Neural cell (in vitro differentiated cells): Measurements from ENCODE around the gene SHB. TPM values are rescaled to one million over a fixed set of nuclear protein-coding genes. Genes with fewer than 3 reads are reported as not detected.

Experiments
- H2AFZ ChIP-seq: fragments of 200-600, 300-800 bp; sonication (generic), shearing (Covaris generic); 2 replicates; pipeline ENCODE4 v1.6.0; 2014; ENCODE audit warnings: low read depth, mild to moderate bottlenecking, antibody characterized with exemption, low read length, moderate library complexity
- H3F3A ChIP-seq: fragments of 200-600 bp; shearing (Covaris generic); 2 replicates; pipeline ENCODE4 v1.6.1; 2016; ENCODE audit warnings: mild to moderate bottlenecking, moderate library complexity, mixed read lengths, antibody characterized with exemption, low read length; ENCODE audit not compliant: insufficient read depth, poor library complexity, severe bottlenecking
- H3K27ac ChIP-seq: fragments of 200-600, 300-800 bp; sonication (generic), shearing (Covaris generic); 2 replicates; pipeline ENCODE4 v1.5.1; 2014; ENCODE audit warnings: mild to moderate bottlenecking, low read length, moderate library complexity
- H3K27me3 ChIP-seq: fragments of 300-800, 200-600 bp; sonication (generic), shearing (Covaris generic); 2 replicates; pipeline ENCODE4 v1.6.0; 2014; ENCODE audit warnings: mild to moderate bottlenecking, low read depth, low read length, moderate library complexity; ENCODE audit not compliant: insufficient read depth
- H3K36me3 ChIP-seq: fragments of 300-800, 200-600 bp; sonication (generic), shearing (Covaris generic); 2 replicates; pipeline ENCODE4 v1.5.1; 2014; ENCODE audit warnings: mild to moderate bottlenecking, antibody characterized with exemption, low read length, moderate library complexity; ENCODE audit not compliant: insufficient read depth
- H3K4me2 ChIP-seq: fragments of 300-800, 200-600 bp; sonication (generic), shearing (Covaris generic); 2 replicates; pipeline ENCODE4 v1.6.0; 2014; ENCODE audit warnings: mild to moderate bottlenecking, low read length
- H3K4me3 ChIP-seq: fragments of 300-800, 200-600 bp; sonication (generic), shearing (Covaris generic); 2 replicates; pipeline ENCODE4 v1.5.1; 2014; ENCODE audit warnings: mild to moderate bottlenecking, low read length, moderate library complexity
- H3K79me2 ChIP-seq: fragments of 200-600 bp; shearing (Covaris generic); replicated peaks from 2 replicates; pipeline ENCODE4 v1.6.0; 2014; ENCODE audit warnings: mild to moderate bottlenecking, low read length, moderate library complexity; ENCODE audit not compliant: insufficient read depth
- H3K9ac ChIP-seq: fragments of 300-800, 200-600 bp; sonication (generic), shearing (Covaris generic); 2 replicates; pipeline ENCODE4 v1.6.1; 2016; ENCODE audit warnings: mild to moderate bottlenecking, low read length, mixed read lengths
- H3K9me2 ChIP-seq: fragments of 200-600 bp; shearing (Covaris generic); 2 replicates; pipeline ENCODE4 v1.6.1; 2016; ENCODE audit warnings: mild to moderate bottlenecking, low read length, mixed read lengths; ENCODE audit not compliant: insufficient read depth
- H3K9me3 ChIP-seq: fragments of 200-600, 300-800 bp; sonication (generic), shearing (Covaris generic); 2 replicates; pipeline ENCODE4 v1.6.1; 2016; ENCODE audit warnings: mild to moderate bottlenecking, mixed run types, low read length, moderate library complexity, mixed read lengths
- H4K20me1 ChIP-seq: fragments of 200-600 bp; shearing (Covaris generic); 2 replicates; pipeline ENCODE4 v1.6.1; 2016; ENCODE audit warnings: mild to moderate bottlenecking, mixed run types; ENCODE audit not compliant: insufficient read depth
- EP300 ChIP-seq: fragments of 450-650 bp; conservative IDR thresholded peaks from 2 replicates; pipeline ENCODE4 v1.6.1; 2014; ENCODE audit warnings: antibody characterized with exemption, mild to moderate bottlenecking, moderate library complexity; ENCODE audit not compliant: poor library complexity, severe bottlenecking
- EZH2 ChIP-seq: fragments of 200-600, 300-800 bp; shearing (Covaris generic), sonication (generic); IDR thresholded peaks from 2 replicates; pipeline ENCODE4 v1.6.1; 2014; ENCODE audit warnings: antibody characterized with exemption, low read length, borderline replicate concordance, mild to moderate bottlenecking; ENCODE audit not compliant: insufficient read depth, poor library complexity, severe bottlenecking
- MXI1 ChIP-seq: fragments of 450-650 bp; conservative IDR thresholded peaks from 2 replicates; pipeline ENCODE4 v1.6.1; 2014; ENCODE audit warnings: antibody characterized with exemption, mild to moderate bottlenecking; ENCODE audit not compliant: poor library complexity, severe bottlenecking
- POLR2AphosphoS5 ChIP-seq: IDR thresholded peaks from 2 replicates; pipeline ENCODE4 v1.6.1; 2012
- RAD21 ChIP-seq: fragments of 450-650 bp; conservative IDR thresholded peaks from 2 replicates; pipeline ENCODE4 v1.6.1; 2014; ENCODE audit warnings: antibody characterized with exemption, mild to moderate bottlenecking, moderate library complexity
- REST ChIP-seq: IDR thresholded peaks from 2 replicates; pipeline ENCODE4 v1.6.1; 2012; ENCODE audit warnings: borderline replicate concordance
- SMC3 ChIP-seq: fragments of 450-650 bp; conservative IDR thresholded peaks from 2 replicates; pipeline ENCODE4 v1.6.1; 2014; ENCODE audit warnings: antibody characterized with exemption, mild to moderate bottlenecking, moderate library complexity; ENCODE audit not compliant: poor library complexity
- TAF1 ChIP-seq: IDR thresholded peaks from 2 replicates; pipeline ENCODE4 v1.6.1; 2012; ENCODE audit warnings: low read depth
- polyA plus RNA-seq: library from polyadenylated mRNA; depleted of rRNA; stranded (reverse); fragments of >200 nt; gene quantifications from 2 replicates; pipeline ENCODE4 v1.2.3, GENCODE V29; 2014
- TF ChIP-seq, protein P1 (sequence below): fragments of 450-650 bp; IDR thresholded peaks from 2 replicates; pipeline ENCODE4 v1.5.1; 2014; ENCODE audit warnings: antibody characterized with exemption, mild to moderate bottlenecking, moderate library complexity; ENCODE audit not compliant: poor library complexity, severe bottlenecking

Gene SHB
- polyA plus RNA-seq, 1 donor from 2014 or later, result 17.5 TPM

GRCh38 chr9:37978481-37978864, 90.6 kb downstream of the SHB start:
- TF ChIP-seq, protein P1, sequence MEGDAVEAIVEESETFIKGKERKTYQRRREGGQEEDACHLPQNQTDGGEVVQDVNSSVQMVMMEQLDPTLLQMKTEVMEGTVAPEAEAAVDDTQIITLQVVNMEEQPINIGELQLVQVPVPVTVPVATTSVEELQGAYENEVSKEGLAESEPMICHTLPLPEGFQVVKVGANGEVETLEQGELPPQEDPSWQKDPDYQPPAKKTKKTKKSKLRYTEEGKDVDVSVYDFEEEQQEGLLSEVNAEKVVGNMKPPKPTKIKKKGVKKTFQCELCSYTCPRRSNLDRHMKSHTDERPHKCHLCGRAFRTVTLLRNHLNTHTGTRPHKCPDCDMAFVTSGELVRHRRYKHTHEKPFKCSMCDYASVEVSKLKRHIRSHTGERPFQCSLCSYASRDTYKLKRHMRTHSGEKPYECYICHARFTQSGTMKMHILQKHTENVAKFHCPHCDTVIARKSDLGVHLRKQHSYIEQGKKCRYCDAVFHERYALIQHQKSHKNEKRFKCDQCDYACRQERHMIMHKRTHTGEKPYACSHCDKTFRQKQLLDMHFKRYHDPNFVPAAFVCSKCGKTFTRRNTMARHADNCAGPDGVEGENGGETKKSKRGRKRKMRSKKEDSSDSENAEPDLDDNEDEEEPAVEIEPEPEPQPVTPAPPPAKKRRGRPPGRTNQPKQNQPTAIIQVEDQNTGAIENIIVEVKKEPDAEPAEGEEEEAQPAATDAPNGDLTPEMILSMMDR, result no peak
- no peak for TF ChIP-seq EP300
- TF ChIP-seq MXI1, result no peak
- no peak for TF ChIP-seq POLR2AphosphoS5
- TF ChIP-seq EZH2, result no peak
- no peak for TF ChIP-seq SMC3
- TF ChIP-seq TAF1, result no peak
- TF ChIP-seq RAD21, result no peak
- no peak for TF ChIP-seq REST
- no peak overlapping the region for H3K27ac ChIP-seq
- peaks cover 17% of the 10 kb centered on the region for H3K79me2 ChIP-seq
- H3K9me3 ChIP-seq, result no peaks in the 10 kb centered on the region
- no peaks in the 10 kb centered on the region for H3K36me3 ChIP-seq
- no peaks in the 10 kb centered on the region for H3F3A ChIP-seq
- H3K4me3 ChIP-seq, result no peak overlapping the region
- no peak overlapping the region for H3K4me2 ChIP-seq
- H3K9ac ChIP-seq, result no peak overlapping the region
- no peaks in the 10 kb centered on the region for H3K27me3 ChIP-seq
- no peaks in the 10 kb centered on the region for H3K9me2 ChIP-seq
- no peaks in the 10 kb centered on the region for H4K20me1 ChIP-seq
- no peak overlapping the region for H2AFZ ChIP-seq

- H3K27ac ChIP-seq, result no peak overlapping the region
- no peaks in the 10 kb centered on the region for H3F3A ChIP-seq
- no peaks in the 10 kb centered on the region for H3K36me3 ChIP-seq
- TF ChIP-seq TAF1, result no peak
- no peaks in the 10 kb centered on the region for H4K20me1 ChIP-seq
- H2AFZ ChIP-seq, result no peak overlapping the region
- no peak overlapping the region for H3K9ac ChIP-seq
- peaks cover 14% of the 10 kb centered on the region for H3K79me2 ChIP-seq
- H3K9me2 ChIP-seq, result no peaks in the 10 kb centered on the region
- no peak overlapping the region for H3K4me3 ChIP-seq
- no peaks in the 10 kb centered on the region for H3K27me3 ChIP-seq
- no peak overlapping the region for H3K4me2 ChIP-seq
- H3K9me3 ChIP-seq, result no peaks in the 10 kb centered on the region
Measured at GRCh38 chr9:37977851-37978480, 91.1 kb downstream of the SHB start.
